ENCODE data around the gene RGPD8. TPM values are rescaled to one million over a fixed set of nuclear protein-coding genes. Genes with fewer than 3 reads are reported as not detected.
"Not testable (repeated sequence)": the region's sequence is repeated elsewhere in the genome, so short reads cannot be mapped to it uniquely, and the experiment has no call there.

Gene RGPD8
- total RNA-seq = 10 to 100 TPM; 13.5 to 13.6 TPM

DNA sequence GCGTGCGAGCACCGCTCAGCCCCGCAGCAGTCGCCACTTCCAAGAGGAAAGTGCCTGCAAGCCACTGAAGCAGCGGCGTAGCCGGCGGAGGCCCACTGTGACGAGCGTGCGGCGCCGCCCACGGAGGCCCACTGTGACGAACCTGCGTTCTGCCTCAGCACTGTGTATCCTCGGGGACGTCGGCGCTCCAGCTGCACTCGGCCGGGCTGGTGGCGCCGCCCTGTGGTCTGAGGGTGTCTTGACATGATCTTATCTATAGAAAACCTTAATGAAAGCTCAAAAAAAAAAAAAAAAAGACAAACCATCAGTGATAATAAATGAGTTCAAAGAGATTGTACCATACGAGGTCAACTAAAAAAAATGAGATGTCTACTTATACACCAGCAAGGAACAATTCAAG is at the start of gene RGPD8:
RGPD8 (minus strand) TSS at position 166 of the 400 bp plus-strand sequence. CDS start 192 bp downstream, outside the sequence.
- H3K9me3 Mint-ChIP-seq; POLR2A ChIA-PET; H3K27me3 Mint-ChIP-seq; H3K36me3 Mint-ChIP-seq (ENCODE audit: low read depth): not testable (repeated sequence)
- ATAC-seq (peak; percentile 100), DNase-seq (peak; percentile 96)
- CTCF ChIA-PET = interaction anchor here (1.2 kb wide), 1 partner anchor 173 kb away, joined by 4 read pairs; no protein-coding TSS in a partner anchor
- Mint-ChIP-seq H3K4me3 (peak within 1 kb of the TSS; percentile 81), H3K4me1 (ENCODE audit: low read depth) (peaks cover 13% of the 10 kb centered on the region), H3K27ac (peak within 1 kb of the TSS; percentile 63)
- TF ChIP-seq, protein P1, sequence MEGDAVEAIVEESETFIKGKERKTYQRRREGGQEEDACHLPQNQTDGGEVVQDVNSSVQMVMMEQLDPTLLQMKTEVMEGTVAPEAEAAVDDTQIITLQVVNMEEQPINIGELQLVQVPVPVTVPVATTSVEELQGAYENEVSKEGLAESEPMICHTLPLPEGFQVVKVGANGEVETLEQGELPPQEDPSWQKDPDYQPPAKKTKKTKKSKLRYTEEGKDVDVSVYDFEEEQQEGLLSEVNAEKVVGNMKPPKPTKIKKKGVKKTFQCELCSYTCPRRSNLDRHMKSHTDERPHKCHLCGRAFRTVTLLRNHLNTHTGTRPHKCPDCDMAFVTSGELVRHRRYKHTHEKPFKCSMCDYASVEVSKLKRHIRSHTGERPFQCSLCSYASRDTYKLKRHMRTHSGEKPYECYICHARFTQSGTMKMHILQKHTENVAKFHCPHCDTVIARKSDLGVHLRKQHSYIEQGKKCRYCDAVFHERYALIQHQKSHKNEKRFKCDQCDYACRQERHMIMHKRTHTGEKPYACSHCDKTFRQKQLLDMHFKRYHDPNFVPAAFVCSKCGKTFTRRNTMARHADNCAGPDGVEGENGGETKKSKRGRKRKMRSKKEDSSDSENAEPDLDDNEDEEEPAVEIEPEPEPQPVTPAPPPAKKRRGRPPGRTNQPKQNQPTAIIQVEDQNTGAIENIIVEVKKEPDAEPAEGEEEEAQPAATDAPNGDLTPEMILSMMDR (IDR thresholded peaks at IDR 0.05) = peak; percentile 63
- intact Hi-C loops (cut with micrococcal nuclease) = loop anchor here (5.0 kb wide), 3 partner anchors 156 to 311 kb away; partner anchors contain the start of genes ZC3H6 and ZC3H8

DNA sequence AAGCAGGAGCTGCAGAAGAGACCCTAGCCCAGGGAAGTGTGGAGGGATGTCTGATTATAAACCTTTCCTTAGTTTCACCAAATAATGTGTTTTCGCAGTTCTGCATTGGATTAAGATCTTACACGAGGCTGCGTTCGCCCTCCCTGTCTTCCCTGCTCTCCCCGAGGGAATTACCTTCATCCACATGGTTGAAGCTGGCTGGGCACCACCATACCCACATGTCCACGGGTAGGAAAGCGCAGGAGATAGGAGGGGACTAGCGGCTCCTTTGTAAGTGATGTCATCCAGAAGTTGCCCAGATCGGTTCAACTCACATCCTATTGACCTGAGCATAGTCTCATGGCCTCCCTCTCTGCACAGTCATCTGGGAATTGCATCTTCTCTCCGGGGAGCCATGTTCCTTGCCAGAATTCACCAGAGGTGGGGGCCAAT is 49.6 kb upstream of the RGPD8 start:
- ChIA-PET POLR2A (interaction anchor here (0.7 kb wide), 1 partner anchor 104 kb away, joined by 3 read pairs; no protein-coding TSS in a partner anchor), CTCF (no interaction called here)
- ATAC-seq (no peak), DNase-seq (peak; percentile 10)
- Mint-ChIP-seq H3K4me1 (ENCODE audit: low read depth) (peaks cover 45% of the 10 kb centered on the region), H3K9me3 (no peaks in the 10 kb centered on the region), H3K4me3 (peak overlapping the region; percentile 90), H3K36me3 (ENCODE audit: low read depth) (peaks cover 20% of the 10 kb centered on the region), H3K27ac (peak overlapping the region; percentile 71), H3K27me3 (no peaks in the 10 kb centered on the region)
- TF ChIP-seq, protein P1 (IDR thresholded peaks at IDR 0.05) = no peak
- intact Hi-C loops (cut with micrococcal nuclease) = loop anchor here (5.0 to 10.0 kb wide), 2 partner anchors 62 to 99 kb away; partner anchors contain the start of genes CHCHD5 and POLR1B

DNA sequence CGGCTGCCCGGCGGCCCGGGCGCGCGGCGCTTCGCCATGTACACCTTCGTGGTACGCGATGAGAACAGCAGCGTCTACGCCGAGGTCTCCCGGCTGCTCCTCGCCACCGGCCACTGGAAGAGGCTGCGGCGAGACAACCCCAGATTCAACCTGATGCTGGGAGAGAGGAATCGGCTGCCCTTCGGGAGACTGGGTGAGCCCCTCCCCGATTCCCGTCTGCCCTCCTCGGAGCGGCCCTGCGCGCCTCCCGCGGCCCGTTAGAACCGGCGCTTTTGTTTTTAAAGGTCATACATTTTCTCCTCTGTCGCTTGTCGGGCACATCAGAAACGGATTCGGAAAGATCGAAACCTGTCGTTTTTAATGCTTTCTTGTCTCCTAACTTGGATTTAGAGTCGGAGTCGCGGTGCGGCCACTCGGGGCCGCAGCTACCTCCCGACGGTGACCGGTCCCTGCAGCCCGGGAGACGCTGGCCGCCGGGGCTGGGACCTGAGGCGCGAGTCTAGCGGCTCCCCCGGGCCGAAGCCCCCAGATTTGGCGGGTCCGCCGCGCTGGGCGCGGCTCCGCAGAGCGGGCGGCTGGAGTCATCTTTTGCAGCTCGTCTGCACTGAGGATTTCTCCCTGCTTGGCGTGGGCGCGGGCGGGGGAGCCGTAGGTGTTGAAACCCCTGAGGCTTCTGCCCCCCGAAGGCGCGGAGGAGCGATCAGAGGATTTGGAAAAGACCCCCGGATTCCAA is 49.0 kb upstream of the RGPD8 start:
- H3K9me3 Mint-ChIP-seq = no peaks in the 10 kb centered on the region
- H3K27me3 Mint-ChIP-seq = no peaks in the 10 kb centered on the region
- ATAC-seq = peak; percentile 4
- peaks cover 16% of the 10 kb centered on the region for H3K36me3 Mint-ChIP-seq (ENCODE audit: low read depth)
- peak overlapping the region; percentile 77 for H3K27ac Mint-ChIP-seq
- intact Hi-C loops (cut with micrococcal nuclease) = loop anchor here (5.0 to 10.0 kb wide), 2 partner anchors 62 to 100 kb away; partner anchors contain the start of genes CHCHD5 and POLR1B
- CTCF ChIA-PET = no interaction called here
- peak overlapping the region; percentile 90 for H3K4me3 Mint-ChIP-seq
- H3K4me1 Mint-ChIP-seq (ENCODE audit: low read depth) = peaks cover 41% of the 10 kb centered on the region
- TF ChIP-seq, protein P1 (IDR thresholded peaks at IDR 0.05) = no peak
- DNase-seq = peak; percentile 42
- POLR2A ChIA-PET = interaction anchor here (0.7 kb wide), 1 partner anchor 105 kb away, joined by 3 read pairs; no protein-coding TSS in a partner anchor

DNA sequence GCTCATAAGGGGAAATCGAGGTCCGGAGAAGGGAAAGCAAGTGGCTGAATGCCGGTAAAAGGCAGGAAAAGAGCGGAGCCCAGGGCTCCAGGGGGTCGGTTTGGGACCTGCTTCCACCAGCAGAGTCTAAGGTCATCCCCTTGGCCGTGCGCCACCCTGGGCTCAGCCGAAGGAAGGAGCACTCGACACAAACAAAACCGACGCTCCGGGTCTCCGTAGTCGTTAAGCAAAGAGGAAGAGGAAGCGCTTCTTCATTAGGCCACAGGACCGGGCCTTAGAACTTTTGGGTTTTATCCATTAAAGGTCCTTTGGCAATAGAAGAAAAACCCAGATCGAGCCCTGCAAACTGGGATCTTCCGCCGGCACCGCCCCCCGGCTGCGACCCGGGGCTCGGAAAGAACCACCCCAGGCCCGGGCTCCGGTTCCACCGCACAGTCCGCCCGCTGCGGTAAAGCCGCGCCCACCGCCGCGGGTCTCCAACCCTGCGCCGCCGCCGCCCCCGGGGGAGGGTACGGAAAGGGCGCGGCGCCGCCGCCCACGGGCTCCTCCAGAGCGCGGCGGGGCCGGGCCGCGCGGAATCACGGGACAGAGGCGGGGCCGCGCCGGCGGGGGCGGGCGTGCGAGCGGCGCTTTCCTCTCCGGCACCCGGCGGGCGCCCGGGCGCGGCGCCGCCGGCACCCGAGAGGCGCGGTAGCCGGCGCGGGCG is 48.2 kb upstream of the RGPD8 start, which contains the start of gene TTL:
TTL (plus strand) TSS at position 629 of the 706 bp plus-strand sequence. CDS start 189 bp downstream, outside the sequence.
- POLR2A ChIA-PET = interaction anchor here (0.5 to 1.3 kb wide), 5 partner anchors 14 to 227 kb away, joined by 3 to 5 read pairs (median 3); partner anchors contain the start of gene ZC3H8

More for the DNA sequence above, 48.2 kb upstream of the RGPD8 start, which contains the start of gene TTL:
- CTCF ChIA-PET = interaction anchor here (0.8 to 2.3 kb wide), 15 partner anchors 9 to 245 kb away, joined by 3 to 15 read pairs (median 5); partner anchors contain the start of genes CHCHD5 and POLR1B
- H3K27me3 Mint-ChIP-seq = no peaks in the 10 kb centered on the region
- H3K4me1 Mint-ChIP-seq (ENCODE audit: low read depth) = peaks cover 33% of the 10 kb centered on the region
- peaks cover 14% of the 10 kb centered on the region for H3K36me3 Mint-ChIP-seq (ENCODE audit: low read depth)
- H3K9me3 Mint-ChIP-seq = no peaks in the 10 kb centered on the region
- peak within 1 kb of the TSS; percentile 87 for H3K27ac Mint-ChIP-seq
- intact Hi-C loops (cut with micrococcal nuclease) = loop anchor here (5.0 to 10.0 kb wide), 2 partner anchors 63 to 101 kb away; partner anchors contain the start of genes CHCHD5 and POLR1B
- TF ChIP-seq, protein P1 (IDR thresholded peaks at IDR 0.05) = no peak
- peak within 1 kb of the TSS; percentile 90 for H3K4me3 Mint-ChIP-seq
- peak; percentile 72 for ATAC-seq
- DNase-seq = peak; percentile 80
